Ureter (tissue), 1 donor: ENCODE measurements around the gene DNAJC3. TPM values are rescaled to one million over a fixed set of nuclear protein-coding genes. Genes with fewer than 3 reads are reported as not detected.
"Not testable (repeated sequence)": the region's sequence is repeated elsewhere in the genome, so short reads cannot be mapped to it uniquely, and the experiment has no call there.

ENCODE experiments used
- DNase-seq: peaks from one replicate; pipeline ENCODE4 v3.0.0-alpha.2; 2020; ENCODE audit warnings: low spot score
- total RNA-seq: library from RNA; stranded (reverse); gene quantifications from one replicate; pipeline ENCODE4 v1.2.4, GENCODE V29; 2023
- donor health status: DM: yes; HTN: yes; CAD: no.

DNAJC3 gene
- total RNA-seq, 1 donor from 2014 or later, result 56.5 TPM

- no peak for DNase-seq
Measured at GRCh38 chr13:95714142-95714832, 37.3 kb downstream of the DNAJC3 start.

- DNase-seq, result no peak
Measured at GRCh38 chr13:95716231-95716630, 39.3 kb downstream of the DNAJC3 start.

GRCh38 chr13:95722241-95722640 lies 45.3 kb downstream of the DNAJC3 start:
- no peak for DNase-seq

GRCh38 chr13:95723438-95723837 lies 46.5 kb downstream of the DNAJC3 start:
- DNase-seq, result no peak

GRCh38 chr13:95724252-95724651 lies 47.3 kb downstream of the DNAJC3 start:
- no peak for DNase-seq

- DNase-seq, result no peak
Measured at GRCh38 chr13:95726876-95727275, 49.9 kb downstream of the DNAJC3 start.

GRCh38 chr13:95728957-95729356 lies 52.0 kb downstream of the DNAJC3 start:
- DNase-seq, result no peak

GRCh38 chr13:95734124-95734523 lies 57.2 kb downstream of the DNAJC3 start:
- no peak for DNase-seq

- DNase-seq, result not testable (repeated sequence)
Measured at GRCh38 chr13:95740071-95740978, 63.4 kb downstream of the DNAJC3 start.

- DNase-seq, result no peak
Measured at GRCh38 chr13:95740979-95741320, 64.0 kb downstream of the DNAJC3 start.

- no peak for DNase-seq
Measured at GRCh38 chr13:95741584-95742563, 64.9 kb downstream of the DNAJC3 start.

GRCh38 chr13:95743192-95743591 lies 66.3 kb downstream of the DNAJC3 start:
- no peak for DNase-seq

GRCh38 chr13:95745289-95745688 lies 68.3 kb downstream of the DNAJC3 start:
- DNase-seq, result no peak

- no peak for DNase-seq
Measured at GRCh38 chr13:95745752-95746151, 68.8 kb downstream of the DNAJC3 start.

GRCh38 chr13:95749545-95749944 lies 72.6 kb downstream of the DNAJC3 start:
- no peak for DNase-seq

GRCh38 chr13:95752677-95753076 lies 75.7 kb downstream of the DNAJC3 start:
- DNase-seq, result no peak

GRCh38 chr13:95754069-95754468 lies 77.1 kb downstream of the DNAJC3 start:
- DNase-seq, result no peak

- DNase-seq, result no peak
Measured at GRCh38 chr13:95756072-95756471, 79.1 kb downstream of the DNAJC3 start.

- DNase-seq, result not testable (repeated sequence)
Measured at GRCh38 chr13:95762626-95763025, 85.7 kb downstream of the DNAJC3 start.

- no peak for DNase-seq
Measured at GRCh38 chr13:95763601-95764000, 86.7 kb downstream of the DNAJC3 start.

- DNase-seq, result no peak
Measured at GRCh38 chr13:95771905-95772304, 95.0 kb downstream of the DNAJC3 start.

- no peak for DNase-seq
Measured at GRCh38 chr13:95779522-95779921, 102.6 kb downstream of the DNAJC3 start.
